HG02852 (cell line): ENCODE results near the gene ZBP1.

ENCODE experiments used
- ATAC-seq: cut with Tn5 transposase; IDR thresholded peaks from one replicate; pipeline ENCODE4 v1.9.1; 2021; ENCODE audit warnings: mild to moderate bottlenecking, moderate library complexity; ENCODE audit not compliant: unreplicated experiment

ZBP1 gene

GRCh38 chr20:57658833-57659516, 38.7 kb upstream of the ZBP1 start:
- ATAC-seq, result no peak

- no peak for ATAC-seq
Measured at GRCh38 chr20:57658447-57658832, 38.2 kb upstream of the ZBP1 start.

GRCh38 chr20:57657535-57658446, 37.6 kb upstream of the ZBP1 start:
- ATAC-seq, result no peak

DNA sequence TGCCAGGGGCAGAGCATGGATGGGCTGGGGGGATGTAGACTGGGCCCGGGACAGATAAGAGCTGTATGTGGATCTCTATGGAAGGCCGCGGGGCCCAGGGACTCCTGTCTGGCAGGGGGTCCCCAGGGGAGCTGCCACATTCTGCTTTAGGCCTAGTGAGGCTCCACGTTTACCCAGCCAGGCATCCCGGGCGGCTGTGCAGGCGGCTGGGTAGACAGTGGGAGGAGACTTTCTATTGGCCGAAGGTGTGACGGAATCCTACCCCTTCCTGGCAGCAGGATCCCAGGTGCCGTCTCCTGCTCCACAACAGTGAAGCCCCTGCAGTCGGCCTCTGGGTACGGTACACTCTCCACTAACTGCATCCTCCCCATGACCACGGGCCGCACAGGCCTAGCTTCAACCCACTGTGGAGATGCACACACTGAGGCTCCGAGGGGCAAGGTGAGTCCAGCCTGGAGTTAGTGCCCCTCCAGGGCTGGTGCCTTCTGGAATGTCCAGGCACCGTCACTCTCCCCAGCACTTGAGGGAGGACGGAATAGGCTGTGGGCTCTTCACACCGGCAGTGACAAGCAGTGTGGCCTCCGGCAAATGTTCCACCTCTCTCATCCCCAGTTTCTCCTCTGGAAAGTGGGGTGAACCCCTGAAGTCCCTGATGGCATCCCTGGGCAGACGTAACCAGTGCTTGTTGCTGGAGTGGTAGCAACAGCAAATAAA, 36.8 kb upstream of the ZBP1 start:
- ATAC-seq, result no peak

DNA sequence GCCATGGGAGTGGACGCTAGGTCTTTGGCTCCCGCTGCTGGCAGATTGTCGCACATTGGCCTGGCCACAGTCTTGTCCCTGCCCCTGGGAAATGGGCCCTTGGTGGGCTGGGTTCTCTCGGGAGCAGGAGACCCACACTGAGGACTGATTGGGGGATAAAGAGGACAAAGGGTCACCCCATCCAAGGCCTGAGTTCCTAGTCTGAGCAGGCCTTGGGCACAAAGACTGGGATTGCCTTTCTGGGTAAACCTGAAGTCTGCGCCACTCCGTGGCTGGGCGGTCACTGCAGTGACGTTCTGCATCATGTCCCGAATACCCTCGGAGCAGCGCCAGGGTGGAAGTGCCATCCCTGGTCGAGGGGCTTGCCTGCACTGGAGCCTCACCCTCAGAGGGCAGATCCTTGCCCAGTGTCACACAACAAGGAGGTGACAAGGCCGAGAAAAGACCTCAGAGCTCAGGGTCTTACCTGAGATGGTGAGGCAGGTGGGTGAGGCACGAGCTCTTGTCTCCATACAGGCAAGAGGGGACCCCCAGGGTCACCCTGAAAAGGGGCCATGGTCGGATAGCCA, 36.1 kb upstream of the ZBP1 start:
- ATAC-seq, result no peak

- ATAC-seq, result no peak
Measured at GRCh38 chr20:57655809-57656155, 35.6 kb upstream of the ZBP1 start.

DNA sequence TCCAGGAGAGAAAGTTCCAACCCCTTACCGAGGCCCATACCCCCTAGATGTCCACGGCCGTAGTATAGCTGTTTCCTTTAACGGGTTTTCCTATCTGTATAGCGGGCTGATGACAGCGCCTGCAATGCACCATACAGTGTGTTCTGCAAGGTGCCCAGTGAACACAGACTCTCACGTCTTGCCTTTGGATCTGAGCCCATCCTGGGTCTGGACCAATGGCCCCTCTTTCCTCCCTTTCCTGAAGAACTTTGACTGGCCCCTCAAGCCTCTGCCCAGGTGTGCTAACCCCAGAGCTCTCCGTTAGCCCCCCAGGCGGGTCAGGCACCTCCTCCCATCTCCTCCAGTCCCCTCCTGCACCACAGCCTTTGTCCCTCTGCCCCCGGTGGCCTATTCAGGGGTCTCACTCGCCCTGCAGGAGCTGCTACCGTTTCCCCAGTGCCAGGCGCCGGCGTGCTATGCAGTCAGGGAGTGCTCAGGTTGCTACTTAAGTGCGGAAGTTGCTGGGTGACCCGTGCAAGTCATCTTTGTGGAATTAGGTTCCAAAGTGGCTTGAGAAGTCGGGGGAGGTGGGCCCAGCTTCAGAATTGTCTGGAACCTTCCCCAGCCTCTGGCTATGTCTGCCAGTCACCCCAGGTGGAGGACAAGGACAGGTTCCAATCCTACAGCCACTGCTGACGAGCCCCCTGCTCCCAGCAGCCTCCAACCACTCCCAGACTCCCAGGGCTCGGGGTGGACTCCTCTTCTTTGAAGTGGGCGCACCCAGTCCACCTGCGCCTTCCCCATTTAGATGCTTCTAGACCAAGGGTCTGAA, 35.0 kb upstream of the ZBP1 start:
- no peak for ATAC-seq

- no peak for ATAC-seq
Measured at GRCh38 chr20:57654363-57654997, 34.3 kb upstream of the ZBP1 start.

GRCh38 chr20:57653910-57654309, 33.7 kb upstream of the ZBP1 start:
- ATAC-seq, result no peak

DNA sequence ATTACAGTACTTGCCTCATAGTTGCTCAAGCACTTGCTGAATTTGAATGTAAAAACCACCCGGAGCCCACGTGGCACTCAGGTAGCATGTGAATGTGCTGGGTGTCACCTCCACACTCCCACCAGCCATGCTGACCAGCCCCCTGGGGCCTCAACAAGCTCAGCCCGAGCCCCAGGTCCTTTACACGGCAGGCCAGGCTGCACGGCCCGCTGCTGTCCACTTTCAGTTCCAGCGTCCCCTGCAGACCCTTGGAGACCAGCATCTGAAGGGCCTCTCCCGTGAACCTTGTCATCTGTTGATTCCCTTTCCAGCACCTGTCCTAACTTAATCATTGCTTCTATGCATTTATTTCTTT, 33.3 kb upstream of the ZBP1 start:
- no peak for ATAC-seq

- no peak for ATAC-seq
Measured at GRCh38 chr20:57652606-57653545, 32.6 kb upstream of the ZBP1 start.

GRCh38 chr20:57651881-57652605, 31.8 kb upstream of the ZBP1 start:
- ATAC-seq, result no peak

- no peak for ATAC-seq
Measured at GRCh38 chr20:57650756-57651483, 30.7 kb upstream of the ZBP1 start.

DNA sequence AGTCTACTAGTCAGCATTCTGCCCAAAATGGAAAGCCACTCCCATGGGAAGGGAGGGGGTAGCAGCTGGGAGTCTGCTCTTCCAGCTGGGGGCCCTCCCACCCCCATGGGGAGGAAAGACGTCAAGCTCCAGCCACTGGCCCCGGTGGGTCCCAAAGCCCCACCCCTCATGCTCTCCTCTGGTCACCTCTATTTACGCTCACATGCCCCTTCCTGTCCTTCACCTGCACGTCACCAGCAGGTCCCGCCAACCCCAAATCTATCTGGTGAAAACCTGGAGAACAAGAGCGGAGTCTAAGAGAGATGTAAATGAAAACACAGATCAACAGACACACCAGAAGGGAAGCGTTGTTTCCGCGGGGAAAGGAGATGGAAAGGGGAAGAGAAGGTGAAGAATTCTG, 30.0 kb upstream of the ZBP1 start:
- ATAC-seq, result no peak

GRCh38 chr20:57649617-57650015, 29.4 kb upstream of the ZBP1 start:
- ATAC-seq, result no peak

DNA sequence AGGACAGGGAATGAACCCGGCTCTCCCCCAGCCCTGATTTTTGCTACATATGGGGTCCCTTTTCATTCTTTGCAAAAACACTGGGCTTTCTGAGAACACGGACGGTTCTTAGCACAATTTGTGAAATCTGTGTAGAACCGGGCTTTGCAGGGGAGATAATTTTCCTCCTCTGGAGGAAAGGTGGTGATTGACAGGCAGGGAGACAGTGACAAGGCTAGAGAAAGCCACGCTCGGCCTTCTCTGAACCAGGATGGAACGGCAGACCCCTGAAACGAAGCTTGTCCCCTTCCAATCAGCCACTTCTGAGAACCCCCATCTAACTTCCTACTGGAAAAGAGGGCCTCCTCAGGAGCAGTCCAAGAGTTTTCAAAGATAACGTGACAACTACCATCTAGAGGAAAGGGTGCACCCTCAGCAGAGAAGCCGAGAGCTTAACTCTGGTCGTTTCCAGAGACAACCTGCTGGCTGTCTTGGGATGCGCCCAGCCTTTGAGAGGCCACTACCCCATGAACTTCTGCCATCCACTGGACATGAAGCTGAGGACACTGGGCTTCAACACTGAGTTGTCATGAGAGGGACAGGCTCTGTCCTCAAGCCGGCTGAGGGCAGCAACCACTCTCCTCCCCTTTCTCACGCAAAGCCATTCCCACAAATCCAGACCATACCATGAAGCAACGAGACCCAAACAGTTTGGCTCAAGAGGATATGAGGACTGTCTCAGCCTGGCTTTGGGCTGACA, 28.8 kb upstream of the ZBP1 start:
- no peak for ATAC-seq
